AG10803 (cell line): ENCODE results near the gene THRAP3.

Experiments
- DNase-seq: peaks from one replicate; pipeline ENCODE4 v3.0.0; 2010; ENCODE audit warnings: low read depth
- H3K4me3 ChIP-seq: 2 replicates; pipeline ENCODE4 v1.5.1; 2011; ENCODE audit warnings: mild to moderate bottlenecking, low read length, control low read depth
- TF ChIP-seq, protein P1 (sequence below): conservative IDR thresholded peaks from 2 replicates; pipeline ENCODE4 v1.5.1; 2011; ENCODE audit warnings: mild to moderate bottlenecking, low read length, control low read depth, inconsistent platforms

The THRAP3 gene

DNA sequence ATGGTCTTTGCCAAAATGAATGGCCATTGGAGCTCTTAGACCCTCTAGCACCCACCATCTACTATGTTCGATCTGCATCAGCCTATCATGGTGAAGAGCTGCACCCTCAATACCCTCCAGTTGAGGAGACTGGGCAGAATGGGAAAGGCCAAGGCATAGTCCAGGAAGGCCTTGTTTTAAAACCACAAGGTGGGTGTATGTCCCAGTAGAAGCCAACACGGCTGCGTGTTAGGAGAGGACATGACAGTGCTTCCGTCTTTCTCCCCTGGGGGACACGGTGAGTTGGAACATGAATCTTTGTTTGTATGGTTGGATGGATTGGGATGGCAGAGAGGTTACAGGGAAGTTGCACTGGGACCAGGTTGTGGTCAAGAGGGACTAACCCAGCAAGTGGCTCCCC lies 63.4 kb downstream of the THRAP3 start:
- no peak overlapping the region for H3K4me3 ChIP-seq
- TF ChIP-seq, protein P1, sequence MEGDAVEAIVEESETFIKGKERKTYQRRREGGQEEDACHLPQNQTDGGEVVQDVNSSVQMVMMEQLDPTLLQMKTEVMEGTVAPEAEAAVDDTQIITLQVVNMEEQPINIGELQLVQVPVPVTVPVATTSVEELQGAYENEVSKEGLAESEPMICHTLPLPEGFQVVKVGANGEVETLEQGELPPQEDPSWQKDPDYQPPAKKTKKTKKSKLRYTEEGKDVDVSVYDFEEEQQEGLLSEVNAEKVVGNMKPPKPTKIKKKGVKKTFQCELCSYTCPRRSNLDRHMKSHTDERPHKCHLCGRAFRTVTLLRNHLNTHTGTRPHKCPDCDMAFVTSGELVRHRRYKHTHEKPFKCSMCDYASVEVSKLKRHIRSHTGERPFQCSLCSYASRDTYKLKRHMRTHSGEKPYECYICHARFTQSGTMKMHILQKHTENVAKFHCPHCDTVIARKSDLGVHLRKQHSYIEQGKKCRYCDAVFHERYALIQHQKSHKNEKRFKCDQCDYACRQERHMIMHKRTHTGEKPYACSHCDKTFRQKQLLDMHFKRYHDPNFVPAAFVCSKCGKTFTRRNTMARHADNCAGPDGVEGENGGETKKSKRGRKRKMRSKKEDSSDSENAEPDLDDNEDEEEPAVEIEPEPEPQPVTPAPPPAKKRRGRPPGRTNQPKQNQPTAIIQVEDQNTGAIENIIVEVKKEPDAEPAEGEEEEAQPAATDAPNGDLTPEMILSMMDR = no peak
- DNase-seq = no peak

DNA sequence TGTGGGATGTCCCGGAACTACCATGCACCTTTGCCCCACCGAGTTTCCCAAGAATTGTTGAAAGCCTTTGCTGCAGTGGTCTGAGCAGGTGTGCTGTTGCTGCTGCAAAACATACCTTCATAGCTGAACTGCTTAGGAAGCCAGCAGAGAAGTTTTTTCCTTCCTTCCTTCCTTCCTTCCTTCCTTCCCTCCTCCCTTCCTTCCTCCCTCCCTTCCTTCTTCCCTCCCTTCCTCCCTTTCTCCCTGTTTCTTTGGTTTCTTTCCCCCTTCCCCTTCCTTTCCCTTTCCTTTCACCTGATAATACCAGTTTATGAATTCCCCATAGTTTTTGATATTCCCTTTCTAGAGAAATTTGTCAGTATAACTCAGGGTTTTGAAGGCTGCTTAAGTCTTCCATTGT lies 71.1 kb downstream of the THRAP3 start:
- TF ChIP-seq, protein P1 = no peak
- no peak for DNase-seq
- H3K4me3 ChIP-seq = no peak overlapping the region

DNA sequence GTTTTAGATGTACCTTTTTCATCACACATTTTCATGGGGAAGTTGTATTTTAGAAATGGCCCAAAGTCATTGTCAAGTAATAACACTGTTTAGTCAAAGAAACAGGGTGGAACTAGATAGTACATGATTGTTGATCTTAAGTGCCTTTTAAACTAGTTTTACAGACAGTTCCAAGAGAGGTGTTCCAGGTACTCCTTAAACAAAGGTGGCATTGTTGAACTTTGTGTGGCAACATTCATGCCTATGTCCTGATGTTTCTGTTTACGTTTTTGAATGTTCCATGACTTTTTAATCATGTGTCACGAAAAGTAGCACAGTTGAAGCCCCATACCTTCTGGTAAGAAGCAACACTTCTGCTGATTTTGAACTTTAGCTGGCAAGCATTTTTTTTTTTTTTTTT lies 72.8 kb downstream of the THRAP3 start:
- TF ChIP-seq, protein P1 = no peak
- DNase-seq = no peak

DNA sequence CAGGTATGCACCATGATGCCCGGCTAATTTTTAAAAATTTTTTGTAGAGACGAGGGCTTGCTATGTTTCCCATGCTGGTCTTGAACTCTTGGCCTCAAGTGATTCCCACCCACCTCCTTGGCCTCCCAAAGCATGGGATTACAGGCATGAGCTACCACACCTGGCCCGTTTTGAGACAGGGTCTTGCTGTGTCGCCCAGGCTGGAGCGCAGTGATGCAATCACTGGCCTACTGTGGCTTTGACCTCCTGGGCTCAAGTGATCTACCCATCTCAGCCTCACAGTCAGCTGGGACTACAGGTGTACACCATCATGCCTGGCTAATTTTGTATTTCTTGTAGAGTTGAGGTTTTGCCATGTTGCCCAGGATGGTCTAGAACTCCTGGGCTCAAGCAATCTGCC lies 74.4 kb downstream of the THRAP3 start:
- DNase-seq = no peak
- TF ChIP-seq, protein P1 = no peak

More for the DNA sequence above, 72.8 kb downstream of the THRAP3 start:
- no peak overlapping the region for H3K4me3 ChIP-seq

DNA sequence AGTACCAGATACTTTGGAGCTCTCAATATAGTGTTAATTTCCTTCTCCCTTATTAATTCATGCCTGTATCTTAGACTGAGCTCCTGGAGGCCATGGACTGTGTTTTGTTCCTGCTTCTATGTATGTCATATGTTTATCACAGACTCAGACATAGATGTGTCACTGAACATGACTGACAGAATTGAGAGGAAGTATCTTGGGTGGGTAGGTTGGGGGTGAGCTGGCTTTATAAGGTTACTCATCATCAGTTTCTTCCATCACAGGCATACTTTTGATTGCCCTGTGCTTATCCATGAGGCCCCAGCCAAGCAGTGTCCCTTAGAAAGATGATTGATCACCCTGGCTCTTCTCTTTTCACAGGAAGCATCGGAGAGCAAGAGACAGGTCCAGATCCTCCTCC lies 76.3 kb downstream of the THRAP3 start:
- DNase-seq = no peak

More for the DNA sequence above, 74.4 kb downstream of the THRAP3 start:
- no peak overlapping the region for H3K4me3 ChIP-seq

DNA sequence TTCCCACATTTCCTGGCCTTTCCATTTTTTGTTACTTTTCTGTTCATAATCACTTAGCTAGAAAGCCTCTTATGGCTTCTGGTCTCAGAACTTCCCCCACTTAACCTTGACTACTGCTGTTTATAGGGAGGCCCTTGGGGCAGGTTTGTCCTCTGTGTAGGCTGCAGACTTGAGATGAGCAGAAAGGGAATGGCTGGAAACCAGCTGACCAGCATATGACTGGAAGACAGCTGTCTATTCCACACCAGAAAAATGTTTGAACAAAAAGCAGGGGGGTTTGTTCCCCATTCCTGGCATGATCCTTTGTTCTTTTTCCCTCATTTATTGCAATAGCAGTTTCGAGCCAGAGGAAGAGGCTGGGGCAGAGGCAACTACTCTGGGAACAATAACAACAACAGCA lies 77.0 kb downstream of the THRAP3 start:
- H3K4me3 ChIP-seq = no peak overlapping the region
- DNase-seq = no peak
- TF ChIP-seq, protein P1 = no peak

More for the DNA sequence above, 76.3 kb downstream of the THRAP3 start:
- TF ChIP-seq, protein P1 = no peak
- no peak overlapping the region for H3K4me3 ChIP-seq

DNA sequence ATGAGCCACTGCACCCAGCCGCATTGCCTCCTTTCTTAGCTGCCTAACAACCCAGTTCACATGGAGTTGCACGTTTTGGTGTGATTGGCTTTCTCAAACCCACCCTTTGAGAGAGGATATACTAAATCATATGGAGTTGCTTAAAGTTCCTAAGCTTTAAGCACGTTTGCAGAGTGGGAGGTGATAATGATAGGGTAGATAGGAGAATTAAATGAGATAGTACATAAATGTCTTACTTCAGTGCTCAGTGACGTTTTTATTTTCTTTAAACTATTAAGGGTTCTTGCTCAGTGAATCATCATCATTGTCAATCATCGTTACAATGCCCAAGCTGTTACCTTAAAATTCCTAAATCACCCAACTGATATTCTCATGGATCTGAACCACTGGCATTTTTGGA lies 79.0 kb downstream of the THRAP3 start:
- no peak for DNase-seq
- TF ChIP-seq, protein P1 = no peak
- H3K4me3 ChIP-seq = no peak overlapping the region
